GM18868 (cell line): ENCODE results near the gene NEUROD4.

ENCODE experiments used
- ATAC-seq: cut with Tn5 transposase; IDR thresholded peaks from one replicate; pipeline ENCODE4 v1.9.1; 2021; ENCODE audit warnings: mild to moderate bottlenecking, moderate library complexity; ENCODE audit not compliant: unreplicated experiment

Gene NEUROD4

DNA sequence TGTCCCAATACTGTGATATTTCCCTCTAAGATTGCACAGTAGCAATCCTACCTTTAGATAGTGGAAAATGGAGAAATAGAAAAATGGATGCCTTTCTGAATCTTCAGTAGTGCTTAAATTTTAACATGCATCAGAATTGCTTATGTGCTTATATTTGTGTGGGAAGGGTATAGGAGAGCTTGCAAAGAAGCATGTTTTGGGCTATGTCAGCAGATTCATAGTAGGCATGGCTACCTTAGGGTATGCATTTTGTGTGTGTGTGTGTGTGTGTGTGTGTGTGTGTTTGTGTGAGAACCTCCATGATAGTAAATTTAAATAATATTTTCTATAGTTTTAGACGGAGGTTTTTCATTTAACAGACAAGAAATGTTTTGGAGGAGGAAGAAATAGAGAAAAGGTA, 38.3 kb downstream of the NEUROD4 start:
- no peak for ATAC-seq

DNA sequence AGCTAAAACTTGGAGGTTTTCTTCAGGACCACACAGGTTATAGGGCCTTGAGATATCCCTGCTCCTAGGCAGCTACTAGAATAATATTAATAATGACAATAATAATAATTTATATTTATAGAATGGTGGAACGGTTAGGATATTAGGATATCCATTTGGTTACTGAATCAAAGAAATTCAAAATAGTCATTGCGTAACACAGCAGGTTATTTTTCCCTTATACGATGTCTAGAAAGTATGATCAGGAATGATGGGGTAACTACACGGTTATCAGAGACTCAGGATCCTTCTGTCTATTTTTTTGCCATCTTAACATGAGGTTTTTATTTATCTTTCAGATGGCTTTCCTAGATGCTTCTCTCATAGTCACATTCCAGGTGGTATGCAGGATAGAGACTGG, 39.0 kb downstream of the NEUROD4 start:
- no peak for ATAC-seq

DNA sequence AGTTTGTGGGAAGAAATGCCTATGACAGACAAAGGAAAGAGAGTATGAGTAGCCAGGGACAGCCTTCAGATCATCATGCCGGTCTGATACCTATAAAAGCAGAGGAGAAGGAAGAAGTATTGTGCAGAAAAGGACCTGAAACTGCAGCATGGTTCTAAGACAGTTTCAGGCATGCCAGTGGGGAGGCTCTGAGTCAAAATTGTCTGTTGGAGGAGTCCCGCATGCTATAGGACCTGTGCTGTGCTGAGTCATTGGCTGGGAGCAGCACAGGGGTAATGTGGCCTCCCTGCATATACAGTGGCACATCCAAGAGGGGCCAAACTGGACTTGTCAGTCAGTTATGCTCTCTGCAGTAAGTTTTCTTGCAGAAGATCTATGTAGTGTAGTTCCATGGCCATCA, 40.7 kb downstream of the NEUROD4 start:
- peak; percentile 100 for ATAC-seq

DNA sequence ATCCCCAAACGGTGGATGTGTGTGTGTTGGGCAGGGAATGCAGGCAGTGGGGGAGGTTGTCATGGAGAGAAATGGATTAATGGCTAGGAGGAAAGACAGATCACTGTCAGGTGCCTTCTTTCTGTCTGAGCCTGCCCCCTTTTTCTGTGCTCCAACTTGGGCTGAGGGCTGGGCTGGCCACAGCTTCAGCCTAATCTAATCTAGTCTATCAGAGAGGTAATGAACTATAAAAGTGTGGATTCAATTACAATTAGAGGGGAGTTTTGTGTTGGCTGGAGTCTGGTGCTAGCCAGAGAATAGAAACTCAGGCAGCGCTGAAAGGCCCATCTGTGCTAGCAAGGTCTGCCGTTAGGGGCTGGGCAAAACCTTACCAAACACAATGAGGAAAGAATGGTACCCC, 41.2 kb downstream of the NEUROD4 start:
- no peak for ATAC-seq

- no peak for ATAC-seq
These were observed 43.5 kb downstream of the NEUROD4 start for GRCh38 chr12:55063291-55063690.

- no peak for ATAC-seq
These were observed 45.8 kb downstream of the NEUROD4 start for GRCh38 chr12:55065535-55065934.

GRCh38 chr12:55067701-55068100, 47.9 kb downstream of the NEUROD4 start:
- no peak for ATAC-seq

DNA sequence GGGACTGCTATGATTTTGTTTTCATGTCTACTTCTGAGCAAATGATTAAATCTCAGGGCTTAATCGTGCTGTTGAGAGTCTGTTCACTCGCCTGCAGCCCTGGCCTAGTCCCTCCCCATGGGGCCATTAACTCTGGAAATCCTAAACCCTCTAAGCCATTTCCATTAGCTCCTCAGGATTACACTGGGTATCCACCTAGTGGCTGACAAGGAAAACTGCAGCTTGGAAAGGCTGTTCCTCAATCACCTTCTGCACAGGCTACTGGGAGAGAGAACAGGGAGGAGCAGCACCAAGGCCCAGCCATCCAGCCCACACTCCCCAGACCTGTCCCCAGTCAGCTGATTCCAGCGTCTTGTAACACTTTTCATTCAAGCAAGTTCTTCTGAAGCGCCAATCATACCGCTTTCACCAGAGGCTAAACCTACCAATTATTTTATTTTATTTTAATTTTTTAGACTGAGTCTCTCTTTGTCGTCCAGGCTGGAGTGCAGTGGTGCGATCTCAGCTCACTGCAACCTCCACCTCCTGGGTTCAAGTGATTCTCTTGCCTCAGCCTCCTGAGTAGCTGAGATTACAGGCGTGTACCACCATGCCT, 48.7 kb downstream of the NEUROD4 start:
- ATAC-seq = peak; percentile 56

- peak; percentile 75 for ATAC-seq
These were observed 52.3 kb downstream of the NEUROD4 start for GRCh38 chr12:55072083-55072482.

GRCh38 chr12:55073043-55074022, 53.6 kb downstream of the NEUROD4 start:
- ATAC-seq = peak; percentile 48

DNA sequence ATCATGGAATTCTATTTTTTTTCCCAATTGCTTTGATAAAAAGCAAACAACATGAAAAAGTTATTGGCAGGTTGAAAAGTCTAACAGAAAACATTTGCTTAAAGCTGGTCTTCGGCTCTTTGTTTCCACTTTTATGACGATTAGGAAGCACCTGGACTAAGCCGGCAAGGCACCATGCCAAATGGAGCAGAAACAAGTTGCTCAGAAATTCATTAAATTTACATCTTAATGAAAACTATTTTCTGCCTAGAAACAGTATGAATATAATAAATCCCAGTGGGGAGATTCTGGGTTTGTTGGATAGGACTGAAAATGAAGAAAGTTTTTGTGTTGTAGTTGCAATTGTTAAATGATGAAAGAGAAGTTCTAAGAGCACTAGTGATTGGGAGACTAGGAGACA, 55.0 kb downstream of the NEUROD4 start:
- no peak for ATAC-seq
